ENCODE data around the gene KLK14. TPM values are rescaled to one million over a fixed set of nuclear protein-coding genes. Genes with fewer than 3 reads are reported as not detected.

KLK14 gene
- total RNA-seq, 2 donors from 2014 or later: not detected

- TF ChIP-seq CTCF (IDR thresholded peaks at IDR 0.05): no peak
- Histone ChIP-seq H3K27ac (peak overlapping the region in 1 of 2 donors; percentile 26), H3K9me3 (no peaks in the 10 kb centered on the region), H3K27me3 (replicated peaks; ENCODE audit: insufficient read depth) (no peaks in the 10 kb centered on the region), H3K4me3 (peak overlapping the region; percentile 56), H3K36me3 (no peaks in the 10 kb centered on the region), H3K4me1 (ENCODE audit: control insufficient read depth in 1 of 2, low read depth in 2 of 2) (peaks cover 4 to 5% of the 10 kb centered on the region in 2 donors)
- no peak for DNase-seq (ENCODE audit: low spot score)
- no peak for ATAC-seq (ENCODE audit: insufficient number of reproducible peaks, low FRiP score, low read depth)
These were observed 44.3 kb upstream of the KLK14 start for GRCh38 chr19:51127032-51127431.

GRCh38 chr19:51125421-51126075, 42.9 kb upstream of the KLK14 start:
- DNase-seq (ENCODE audit: low spot score): no peak
- H3K27me3 ChIP-seq (replicated peaks; ENCODE audit: insufficient read depth): no peaks in the 10 kb centered on the region
- H3K9me3 ChIP-seq: no peaks in the 10 kb centered on the region
- peak overlapping the region; percentile 56 for H3K4me3 ChIP-seq
- TF ChIP-seq CTCF (IDR thresholded peaks at IDR 0.05): no peak
- H3K27ac ChIP-seq: peak overlapping the region in 1 of 2 donors; percentile 44
- H3K4me1 ChIP-seq (ENCODE audit: control insufficient read depth in 1 of 2, low read depth in 2 of 2): no peaks in the 10 kb centered on the region
- no peak for ATAC-seq (ENCODE audit: insufficient number of reproducible peaks, low FRiP score, low read depth)
- H3K36me3 ChIP-seq: no peaks in the 10 kb centered on the region

GRCh38 chr19:51124729-51125128, 42.0 kb upstream of the KLK14 start, which contains the start of gene SIGLEC9:
TSS of gene SIGLEC9 (plus strand) at chr19:51124906. CDS start at chr19:51124975, 69 bp downstream.
- peak within 1 kb of the TSS; percentile 56 for H3K4me3 ChIP-seq
- DNase-seq (ENCODE audit: low spot score): no peak
- H3K27me3 ChIP-seq (replicated peaks; ENCODE audit: insufficient read depth): no peaks in the 10 kb centered on the region
- no peaks in the 10 kb centered on the region for H3K36me3 ChIP-seq
- peak within 1 kb of the TSS in 1 of 2 donors; percentile 52 for H3K27ac ChIP-seq
- no peak for ATAC-seq (ENCODE audit: insufficient number of reproducible peaks, low FRiP score, low read depth)
- no peak for TF ChIP-seq CTCF (IDR thresholded peaks at IDR 0.05)
- H3K9me3 ChIP-seq: no peaks in the 10 kb centered on the region
- no peaks in the 10 kb centered on the region for H3K4me1 ChIP-seq (ENCODE audit: control insufficient read depth in 1 of 2, low read depth in 2 of 2)

GRCh38 chr19:51124216-51124615, 41.5 kb upstream of the KLK14 start:
- Histone ChIP-seq H3K27ac (peak overlapping the region in 1 of 2 donors; percentile 52), H3K36me3 (no peaks in the 10 kb centered on the region), H3K27me3 (replicated peaks; ENCODE audit: insufficient read depth) (no peaks in the 10 kb centered on the region), H3K4me1 (ENCODE audit: control insufficient read depth in 1 of 2, low read depth in 2 of 2) (no peaks in the 10 kb centered on the region), H3K9me3 (no peaks in the 10 kb centered on the region), H3K4me3 (no peak overlapping the region)
- no peak for ATAC-seq (ENCODE audit: insufficient number of reproducible peaks, low FRiP score, low read depth)
- DNase-seq (ENCODE audit: low spot score): no peak
- no peak for TF ChIP-seq CTCF (IDR thresholded peaks at IDR 0.05)

GRCh38 chr19:51123802-51124201, 41.1 kb upstream of the KLK14 start:
- no peaks in the 10 kb centered on the region for H3K27me3 ChIP-seq (replicated peaks; ENCODE audit: insufficient read depth)
- H3K4me3 ChIP-seq: no peak overlapping the region
- H3K27ac ChIP-seq: peak overlapping the region in 1 of 2 donors; percentile 52
- H3K36me3 ChIP-seq: no peaks in the 10 kb centered on the region
- ATAC-seq (ENCODE audit: insufficient number of reproducible peaks, low FRiP score, low read depth) (no peak), DNase-seq (ENCODE audit: low spot score) (no peak)
- H3K4me1 ChIP-seq (ENCODE audit: control insufficient read depth in 1 of 2, low read depth in 2 of 2): no peaks in the 10 kb centered on the region
- H3K9me3 ChIP-seq: no peaks in the 10 kb centered on the region
- no peak for TF ChIP-seq CTCF (IDR thresholded peaks at IDR 0.05)

All from thoracic aorta (tissue), 2 donors.